ENCODE measurements around the gene POLR3G.

The POLR3G gene

GRCh38 chr5:90563108-90563507 lies 88.4 kb downstream of the POLR3G start:
- H3K4me3 ChIP-seq (ENCODE audit: insufficient read depth in 1 of 2, low read depth in 1 of 2, low read length in 2 of 2): no peak overlapping the region
- no peak overlapping the region for H3K4ac ChIP-seq (ENCODE audit: low read depth in 1 of 2, low read length in 2 of 2)
- no peak overlapping the region for H2BK15ac ChIP-seq (ENCODE audit: low read depth, poor library complexity, severe bottlenecking)
- no peak overlapping the region for H3K9ac ChIP-seq (ENCODE audit: low read length)
- peaks cover 8% of the 10 kb centered on the region for H3K4me1 ChIP-seq (ENCODE audit: control insufficient read depth, insufficient read depth, low read depth, low read length)
- no peak overlapping the region for H2AK5ac ChIP-seq (ENCODE audit: low read length, severe bottlenecking)
- H2BK120ac ChIP-seq (ENCODE audit: low read depth, low read length): no peak overlapping the region
- no peak overlapping the region for H2BK5ac ChIP-seq (ENCODE audit: low read depth, low read length, poor library complexity, severe bottlenecking)
- 40% methylated on average over 1 of the region's 1 CpG for WGBS
- no peak overlapping the region for H3K23ac ChIP-seq (ENCODE audit: low read length in 2 of 2)
- H4K8ac ChIP-seq (ENCODE audit: low read length): no peak overlapping the region
- H3K9me3 ChIP-seq (ENCODE audit: control insufficient read depth, low read length): no peaks in the 10 kb centered on the region
- no peak overlapping the region for H3K18ac ChIP-seq (ENCODE audit: low read depth in 1 of 2, low read length in 2 of 2)
- no peak overlapping the region for H3K4me2 ChIP-seq (ENCODE audit: low read length, poor library complexity, severe bottlenecking)
- peaks cover 16 to 38% of the 10 kb centered on the region in 2 experiments for H3K27me3 ChIP-seq (ENCODE audit: control insufficient read depth in 1 of 2, insufficient read depth in 1 of 2, low read length in 2 of 2)
- H4K91ac ChIP-seq (ENCODE audit: low read length): no peak overlapping the region
- H2BK12ac ChIP-seq (ENCODE audit: low read length in 2 of 2): no peak overlapping the region
- H3K79me1 ChIP-seq (replicated peaks; ENCODE audit: low read length, poor library complexity, severe bottlenecking): no peaks in the 10 kb centered on the region
- no peak overlapping the region for H3K27ac ChIP-seq (ENCODE audit: low read length, poor library complexity, severe bottlenecking)
- no peak for DNase-seq
- H3K14ac ChIP-seq (ENCODE audit: low read length in 2 of 2): no peak overlapping the region
- H2AFZ ChIP-seq (ENCODE audit: low read depth, low read length): no peak overlapping the region
- H3K36me3 ChIP-seq (ENCODE audit: control insufficient read depth in 1 of 2, insufficient read depth in 2 of 2, low read depth in 1 of 2, low read length in 2 of 2): no peaks in the 10 kb centered on the region

Measured in mesenchymal stem cell (in vitro differentiated cells and primary cell).